GM18502 (cell line): ENCODE data around the gene ZBTB12.
"Not testable (repeated sequence)": the region's sequence is repeated elsewhere in the genome, so short reads cannot be mapped to it uniquely, and the experiment has no call there.

Experiments
- ATAC-seq: cut with Tn5 transposase; IDR thresholded peaks from one replicate; pipeline ENCODE4 v1.9.1; 2021; ENCODE audit warnings: mild to moderate bottlenecking; ENCODE audit not compliant: unreplicated experiment, poor library complexity

ZBTB12 gene

DNA sequence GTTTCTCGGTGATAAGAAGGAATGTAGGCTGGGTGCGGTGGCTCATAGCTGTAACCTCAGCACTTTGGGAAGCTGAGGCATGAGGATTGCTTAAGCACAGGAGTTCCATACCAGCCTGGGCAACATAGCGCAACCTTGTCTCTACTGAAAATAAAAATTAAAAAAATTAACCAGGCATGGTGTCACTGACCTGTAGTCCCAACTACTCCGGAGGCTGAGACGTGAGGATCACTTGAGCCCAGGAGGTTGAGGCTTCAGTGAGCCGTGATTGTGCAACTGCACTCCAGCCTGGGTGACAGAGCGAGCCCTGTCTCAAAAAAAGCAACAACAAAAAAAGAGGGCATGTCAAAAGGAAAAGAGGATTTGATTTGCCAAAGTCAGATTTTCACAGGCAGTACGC, 43.2 kb downstream of the ZBTB12 start:
- ATAC-seq = no peak

DNA sequence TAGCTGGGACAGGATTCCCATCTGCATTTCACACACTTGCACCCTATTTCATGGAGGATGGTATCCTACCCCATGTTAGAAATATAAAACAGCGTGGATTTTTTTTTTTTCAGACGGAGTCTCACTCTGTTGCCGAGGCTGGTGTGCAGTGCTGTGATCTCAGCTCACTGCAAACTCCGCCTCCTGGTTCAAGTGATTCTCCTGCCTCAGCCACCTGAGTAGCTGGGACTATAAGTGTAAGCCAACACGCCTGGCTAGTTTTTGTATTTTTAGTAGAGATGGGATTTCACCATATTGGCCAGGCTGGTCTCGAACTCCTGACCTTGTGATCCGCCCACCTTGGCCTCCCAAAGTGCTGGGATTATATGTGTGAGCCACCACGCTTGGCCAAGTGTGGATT, 44.1 kb downstream of the ZBTB12 start:
- ATAC-seq = not testable (repeated sequence)

DNA sequence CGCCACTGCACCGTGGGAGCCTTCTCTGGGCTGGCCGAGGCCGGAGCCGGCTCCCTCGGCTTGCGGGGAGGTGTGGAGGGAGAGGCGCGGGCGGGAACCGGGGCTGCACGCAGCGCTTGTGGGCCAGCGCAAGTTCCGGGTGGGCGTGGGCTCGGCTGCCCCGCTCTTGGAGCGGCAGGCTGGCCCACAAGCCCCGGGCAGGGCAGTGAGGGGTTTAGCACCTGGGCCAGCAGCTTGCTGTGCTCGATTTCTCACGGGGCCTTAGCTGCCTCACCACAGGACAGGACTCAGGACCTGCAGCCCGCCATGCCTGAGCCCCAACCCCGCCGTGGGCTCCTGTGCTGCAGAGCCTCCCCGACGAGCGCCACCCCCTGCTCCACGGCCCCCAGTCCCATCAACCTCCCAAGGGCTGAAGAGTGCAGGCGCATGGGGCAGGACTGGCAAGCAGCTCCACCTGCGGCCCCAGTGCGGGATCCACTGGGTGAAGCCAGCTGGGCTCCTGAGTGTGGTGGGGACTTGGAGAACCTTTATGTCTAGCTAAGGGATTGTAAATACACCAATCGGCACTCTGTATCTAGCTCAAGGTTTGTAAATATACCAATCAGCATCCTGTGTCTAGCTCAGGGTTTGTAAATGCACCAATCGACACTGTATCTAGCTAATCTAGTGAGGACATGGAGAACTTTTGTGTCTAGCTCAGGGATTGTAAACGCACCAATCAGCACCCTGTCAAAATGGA, 49.7 kb downstream of the ZBTB12 start:
- not testable (repeated sequence) for ATAC-seq

DNA sequence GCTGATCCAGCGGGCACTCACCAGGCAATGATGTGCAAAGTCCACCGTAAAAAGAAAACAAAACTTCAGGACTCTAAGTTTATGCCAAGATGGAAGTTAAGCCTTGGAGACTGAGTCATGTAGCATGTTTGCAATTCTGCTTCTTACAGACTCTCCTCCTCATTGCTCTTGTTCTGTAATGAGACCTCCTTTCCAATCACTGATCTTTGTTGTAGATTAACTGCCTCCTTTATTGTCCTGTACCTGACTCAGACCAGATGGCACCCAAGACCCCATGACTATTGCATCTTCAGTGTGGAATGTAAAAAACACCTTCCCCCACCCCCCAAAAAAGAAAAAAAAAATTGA, 50.4 kb downstream of the ZBTB12 start:
- ATAC-seq = no peak

- ATAC-seq = no peak
Measured at GRCh38 chr6:31850765-31851484, 51.0 kb downstream of the ZBTB12 start.
